ENCODE measurements around the gene PLBD2. TPM values are rescaled to one million over a fixed set of nuclear protein-coding genes. Genes with fewer than 3 reads are reported as not detected.

The PLBD2 gene
- total and polyA plus RNA-seq, 9 of the 15 experiments (the other 6 are each of a cell fraction or from before 2014, with no cell fraction given) = 2.4 to 37.4 (median 6.0) TPM

DNA sequence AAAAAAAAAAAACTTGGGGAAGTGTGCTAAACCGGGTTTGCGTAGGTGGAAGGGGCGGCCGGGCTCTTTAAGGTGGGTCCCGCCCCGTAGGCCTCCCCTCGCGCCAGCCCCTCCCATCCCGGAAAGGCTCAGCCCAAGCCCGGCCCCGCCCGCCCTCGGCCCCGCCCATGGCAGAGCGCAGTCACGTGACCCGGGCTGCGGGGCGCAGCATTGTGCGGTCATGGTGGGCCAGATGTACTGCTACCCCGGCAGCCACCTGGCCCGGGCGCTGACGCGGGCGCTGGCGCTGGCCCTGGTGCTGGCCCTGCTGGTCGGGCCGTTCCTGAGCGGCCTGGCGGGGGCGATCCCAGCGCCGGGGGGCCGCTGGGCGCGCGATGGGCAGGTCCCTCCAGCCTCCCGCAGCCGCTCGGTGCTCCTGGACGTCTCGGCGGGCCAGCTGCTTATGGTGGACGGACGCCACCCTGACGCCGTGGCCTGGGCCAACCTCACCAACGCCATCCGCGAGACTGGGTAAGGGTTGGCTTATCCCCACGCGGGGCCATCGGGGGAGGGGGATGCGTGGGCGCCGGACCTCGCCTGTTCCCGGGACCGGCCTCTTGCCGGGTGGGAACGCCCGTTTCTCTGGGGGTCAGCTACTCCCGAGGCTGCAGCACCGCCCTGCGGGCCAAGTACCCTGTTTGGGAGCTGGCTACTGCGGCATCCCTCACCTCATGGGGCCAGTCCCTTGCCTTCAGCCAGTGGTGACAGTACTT lies at the start of gene PLBD2 (continued):
- TF ChIP-seq, protein P1, sequence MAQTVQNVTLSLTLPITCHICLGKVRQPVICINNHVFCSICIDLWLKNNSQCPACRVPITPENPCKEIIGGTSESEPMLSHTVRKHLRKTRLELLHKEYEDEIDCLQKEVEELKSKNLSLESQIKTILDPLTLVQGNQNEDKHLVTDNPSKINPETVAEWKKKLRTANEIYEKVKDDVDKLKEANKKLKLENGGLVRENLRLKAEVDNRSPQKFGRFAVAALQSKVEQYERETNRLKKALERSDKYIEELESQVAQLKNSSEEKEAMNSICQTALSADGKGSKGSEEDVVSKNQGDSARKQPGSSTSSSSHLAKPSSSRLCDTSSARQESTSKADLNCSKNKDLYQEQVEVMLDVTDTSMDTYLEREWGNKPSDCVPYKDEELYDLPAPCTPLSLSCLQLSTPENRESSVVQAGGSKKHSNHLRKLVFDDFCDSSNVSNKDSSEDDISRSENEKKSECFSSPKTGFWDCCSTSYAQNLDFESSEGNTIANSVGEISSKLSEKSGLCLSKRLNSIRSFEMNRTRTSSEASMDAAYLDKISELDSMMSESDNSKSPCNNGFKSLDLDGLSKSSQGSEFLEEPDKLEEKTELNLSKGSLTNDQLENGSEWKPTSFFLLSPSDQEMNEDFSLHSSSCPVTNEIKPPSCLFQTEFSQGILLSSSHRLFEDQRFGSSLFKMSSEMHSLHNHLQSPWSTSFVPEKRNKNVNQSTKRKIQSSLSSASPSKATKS (CRISPR knock-in tag; IDR thresholded peaks at IDR 0.05) = no peak
- TF ChIP-seq, protein P2, sequence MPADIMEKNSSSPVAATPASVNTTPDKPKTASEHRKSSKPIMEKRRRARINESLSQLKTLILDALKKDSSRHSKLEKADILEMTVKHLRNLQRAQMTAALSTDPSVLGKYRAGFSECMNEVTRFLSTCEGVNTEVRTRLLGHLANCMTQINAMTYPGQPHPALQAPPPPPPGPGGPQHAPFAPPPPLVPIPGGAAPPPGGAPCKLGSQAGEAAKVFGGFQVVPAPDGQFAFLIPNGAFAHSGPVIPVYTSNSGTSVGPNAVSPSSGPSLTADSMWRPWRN (IDR thresholded peaks at IDR 0.05; ENCODE audit: low read depth) = no peak
- no peak for TF ChIP-seq FOXK1 (CRISPR knock-in tag; IDR thresholded peaks at IDR 0.05; ENCODE audit: borderline replicate concordance)
- TF ChIP-seq, protein P3, sequence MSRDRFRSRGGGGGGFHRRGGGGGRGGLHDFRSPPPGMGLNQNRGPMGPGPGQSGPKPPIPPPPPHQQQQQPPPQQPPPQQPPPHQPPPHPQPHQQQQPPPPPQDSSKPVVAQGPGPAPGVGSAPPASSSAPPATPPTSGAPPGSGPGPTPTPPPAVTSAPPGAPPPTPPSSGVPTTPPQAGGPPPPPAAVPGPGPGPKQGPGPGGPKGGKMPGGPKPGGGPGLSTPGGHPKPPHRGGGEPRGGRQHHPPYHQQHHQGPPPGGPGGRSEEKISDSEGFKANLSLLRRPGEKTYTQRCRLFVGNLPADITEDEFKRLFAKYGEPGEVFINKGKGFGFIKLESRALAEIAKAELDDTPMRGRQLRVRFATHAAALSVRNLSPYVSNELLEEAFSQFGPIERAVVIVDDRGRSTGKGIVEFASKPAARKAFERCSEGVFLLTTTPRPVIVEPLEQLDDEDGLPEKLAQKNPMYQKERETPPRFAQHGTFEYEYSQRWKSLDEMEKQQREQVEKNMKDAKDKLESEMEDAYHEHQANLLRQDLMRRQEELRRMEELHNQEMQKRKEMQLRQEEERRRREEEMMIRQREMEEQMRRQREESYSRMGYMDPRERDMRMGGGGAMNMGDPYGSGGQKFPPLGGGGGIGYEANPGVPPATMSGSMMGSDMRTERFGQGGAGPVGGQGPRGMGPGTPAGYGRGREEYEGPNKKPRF (IDR thresholded peaks at IDR 0.05; ENCODE audit: low read depth, low read length) = no peak
- no peak for TF ChIP-seq MIER1 (IDR thresholded peaks at IDR 0.05; ENCODE audit: low read depth)
- TF ChIP-seq, protein P4, sequence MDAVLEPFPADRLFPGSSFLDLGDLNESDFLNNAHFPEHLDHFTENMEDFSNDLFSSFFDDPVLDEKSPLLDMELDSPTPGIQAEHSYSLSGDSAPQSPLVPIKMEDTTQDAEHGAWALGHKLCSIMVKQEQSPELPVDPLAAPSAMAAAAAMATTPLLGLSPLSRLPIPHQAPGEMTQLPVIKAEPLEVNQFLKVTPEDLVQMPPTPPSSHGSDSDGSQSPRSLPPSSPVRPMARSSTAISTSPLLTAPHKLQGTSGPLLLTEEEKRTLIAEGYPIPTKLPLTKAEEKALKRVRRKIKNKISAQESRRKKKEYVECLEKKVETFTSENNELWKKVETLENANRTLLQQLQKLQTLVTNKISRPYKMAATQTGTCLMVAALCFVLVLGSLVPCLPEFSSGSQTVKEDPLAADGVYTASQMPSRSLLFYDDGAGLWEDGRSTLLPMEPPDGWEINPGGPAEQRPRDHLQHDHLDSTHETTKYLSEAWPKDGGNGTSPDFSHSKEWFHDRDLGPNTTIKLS (IDR thresholded peaks at IDR 0.05; ENCODE audit: borderline replicate concordance, low read depth) = peak; percentile 26; the same call in 1 of the 2 replicates
- no peak for TF ChIP-seq RBM14 (IDR thresholded peaks at IDR 0.05; ENCODE audit: borderline replicate concordance, insufficient read depth, low read depth, low read length)
- no peak for TF ChIP-seq MCM5 (IDR thresholded peaks at IDR 0.05; ENCODE audit: low read depth)
- TF ChIP-seq ZNF140 (CRISPR knock-in tag; IDR thresholded peaks at IDR 0.05) = no peak
- TF ChIP-seq NFIX (CRISPR knock-in tag; IDR thresholded peaks at IDR 0.05; ENCODE audit: low read depth) = no peak
- no peak for TF ChIP-seq TCF7 (IDR thresholded peaks at IDR 0.05; ENCODE audit: borderline replicate concordance)
- no peak for TF ChIP-seq ZKSCAN8 (CRISPR knock-in tag; IDR thresholded peaks at IDR 0.05)
- TF ChIP-seq SMAD3 (CRISPR knock-in tag; conservative IDR thresholded peaks at IDR 0.05) = no peak
- no peak for TF ChIP-seq KAT2B (IDR thresholded peaks at IDR 0.05; ENCODE audit: low read depth, low read length)
- TF ChIP-seq MAFG (tag; conservative IDR thresholded peaks at IDR 0.05) = no peak
- TF ChIP-seq BCOR (IDR thresholded peaks at IDR 0.05) = no peak
- no peak for TF ChIP-seq ZNF780A (CRISPR knock-in tag; IDR thresholded peaks at IDR 0.05)
- no peak for TF ChIP-seq LEF1 (IDR thresholded peaks at IDR 0.05)
- no peak for TF ChIP-seq NUFIP1 (IDR thresholded peaks at IDR 0.05; ENCODE audit: partially characterized antibody)
- TF ChIP-seq CBX2 (IDR thresholded peaks at IDR 0.05; ENCODE audit: insufficient read depth, low read length, poor library complexity, severe bottlenecking) = no peak
- no peak for TF ChIP-seq DACH1 (IDR thresholded peaks at IDR 0.05; ENCODE audit: partially characterized antibody)
- no peak for TF ChIP-seq ZKSCAN3 (CRISPR knock-in tag; IDR thresholded peaks at IDR 0.05)
- TF ChIP-seq TARDBP (IDR thresholded peaks at IDR 0.05) = no peak
- TF ChIP-seq NCOA4 (IDR thresholded peaks at IDR 0.05; ENCODE audit: partially characterized antibody) = no peak

Measured in K562 (cell line).